WI38 (cell line): ENCODE results near the gene ANKRD12.

Experiments
- H3K4me3 ChIP-seq: 2 replicates; pipeline ENCODE4 v1.5.1; 2011; ENCODE audit warnings: low read depth, mild to moderate bottlenecking, control low read depth, low read length
- TF ChIP-seq, protein P1 (sequence below): IDR thresholded peaks from 2 replicates; pipeline ENCODE4 v1.5.1; 2012; ENCODE audit warnings: low read depth, mild to moderate bottlenecking, control low read depth, low read length

ANKRD12 gene

DNA sequence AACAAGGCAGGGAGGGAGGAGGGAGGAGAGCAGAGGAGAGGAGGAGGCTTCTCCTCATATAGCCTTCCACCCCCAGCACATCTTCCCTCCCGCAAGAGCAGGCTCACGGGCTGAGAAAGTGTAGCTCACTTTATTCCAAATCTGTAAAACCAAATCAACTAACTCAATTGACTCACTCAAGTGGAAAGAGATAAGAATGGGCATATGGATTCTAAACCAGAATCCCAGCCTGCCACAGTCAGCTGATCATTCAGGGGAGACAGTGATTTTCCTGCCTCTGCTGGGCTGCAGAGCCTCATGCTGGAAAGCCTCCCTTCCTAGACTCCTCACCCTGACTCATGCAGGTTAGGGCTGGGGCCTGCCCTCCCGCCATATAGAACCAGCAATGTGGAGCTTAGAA, 193.8 kb downstream of the ANKRD12 start:
- H3K4me3 ChIP-seq = no peak overlapping the region
- TF ChIP-seq, protein P1, sequence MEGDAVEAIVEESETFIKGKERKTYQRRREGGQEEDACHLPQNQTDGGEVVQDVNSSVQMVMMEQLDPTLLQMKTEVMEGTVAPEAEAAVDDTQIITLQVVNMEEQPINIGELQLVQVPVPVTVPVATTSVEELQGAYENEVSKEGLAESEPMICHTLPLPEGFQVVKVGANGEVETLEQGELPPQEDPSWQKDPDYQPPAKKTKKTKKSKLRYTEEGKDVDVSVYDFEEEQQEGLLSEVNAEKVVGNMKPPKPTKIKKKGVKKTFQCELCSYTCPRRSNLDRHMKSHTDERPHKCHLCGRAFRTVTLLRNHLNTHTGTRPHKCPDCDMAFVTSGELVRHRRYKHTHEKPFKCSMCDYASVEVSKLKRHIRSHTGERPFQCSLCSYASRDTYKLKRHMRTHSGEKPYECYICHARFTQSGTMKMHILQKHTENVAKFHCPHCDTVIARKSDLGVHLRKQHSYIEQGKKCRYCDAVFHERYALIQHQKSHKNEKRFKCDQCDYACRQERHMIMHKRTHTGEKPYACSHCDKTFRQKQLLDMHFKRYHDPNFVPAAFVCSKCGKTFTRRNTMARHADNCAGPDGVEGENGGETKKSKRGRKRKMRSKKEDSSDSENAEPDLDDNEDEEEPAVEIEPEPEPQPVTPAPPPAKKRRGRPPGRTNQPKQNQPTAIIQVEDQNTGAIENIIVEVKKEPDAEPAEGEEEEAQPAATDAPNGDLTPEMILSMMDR = no peak

DNA sequence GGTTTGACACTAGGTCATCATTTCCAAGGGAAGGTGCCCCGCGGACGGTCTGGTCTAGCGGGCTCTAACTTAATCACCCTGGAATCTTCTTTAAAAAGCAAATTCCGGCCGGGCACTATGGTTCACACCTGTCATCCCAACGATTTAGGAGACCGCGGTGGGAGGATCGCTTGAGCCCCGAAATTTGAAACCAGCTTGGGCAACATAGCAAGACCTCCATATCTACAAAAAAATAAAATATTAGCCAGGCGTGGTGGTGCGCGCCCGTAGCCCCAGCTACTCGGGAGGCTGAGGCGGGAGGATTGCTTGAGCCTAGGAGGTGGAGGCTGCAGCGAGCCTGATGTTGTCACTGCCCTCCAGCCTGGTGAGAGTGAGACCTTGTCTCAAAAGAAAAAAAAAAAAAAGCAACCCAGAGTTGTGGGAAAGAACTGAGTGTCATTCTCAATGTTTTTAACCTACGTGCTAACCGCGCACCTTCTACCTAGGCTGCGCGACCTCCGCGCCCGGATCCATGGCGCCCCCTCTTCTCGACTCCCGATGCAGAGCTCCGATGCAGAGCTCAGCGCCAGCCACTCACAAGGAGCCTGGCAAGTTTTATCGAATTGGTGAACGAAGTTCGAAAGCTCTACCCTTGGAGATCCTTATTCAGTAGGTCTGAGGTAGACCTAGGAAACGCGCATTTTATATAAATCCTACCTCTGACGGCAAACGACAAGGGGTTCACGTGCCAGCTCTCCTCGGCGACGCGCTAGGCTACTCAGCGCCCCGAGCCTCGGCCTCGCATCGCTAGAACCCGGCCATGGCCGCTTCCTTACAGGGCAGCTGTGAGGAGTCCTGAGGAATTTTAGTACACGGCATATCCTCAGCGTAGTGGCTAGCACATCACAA, 197.1 kb downstream of the ANKRD12 start:
- TF ChIP-seq, protein P1 = no peak
- peak overlapping the region; percentile 64 for H3K4me3 ChIP-seq

DNA sequence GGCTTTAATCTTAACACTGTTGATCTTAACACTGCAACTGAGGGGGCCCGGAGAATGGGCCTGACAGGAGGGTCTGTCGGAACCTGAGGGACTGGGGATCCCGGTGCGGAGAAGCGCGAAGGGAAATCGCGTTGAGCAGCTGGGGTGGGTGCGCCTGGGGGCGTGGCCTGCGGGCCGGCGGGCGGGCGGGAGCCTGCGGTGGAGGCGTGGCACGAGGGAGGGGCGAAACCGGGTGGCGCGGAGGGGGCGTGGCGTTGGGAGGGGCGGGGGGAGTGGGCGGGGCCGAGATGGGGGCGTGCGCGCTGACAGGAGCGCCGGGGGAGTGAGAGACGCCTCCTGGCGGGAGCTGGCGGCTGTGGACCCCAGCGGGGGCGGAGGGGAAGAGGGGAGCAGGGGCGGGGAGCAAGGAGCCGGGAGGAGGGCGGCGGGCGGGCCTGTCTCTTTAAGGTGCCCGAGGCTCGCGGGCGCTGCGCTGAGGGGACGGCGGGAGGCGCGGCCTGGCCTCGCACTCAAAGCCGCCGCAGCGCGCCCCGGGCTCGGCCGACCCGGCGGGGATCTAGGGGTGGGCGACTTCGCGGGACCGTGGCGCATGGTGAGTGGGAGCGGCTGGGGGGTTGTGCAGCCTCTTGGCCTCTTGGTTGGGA, 197.9 kb downstream of the ANKRD12 start, which contains the start of gene TWSG1:
Gene TWSG1 (plus strand): TSS at position 445 of the 644 bp plus-strand sequence. CDS start 2,457 bp downstream, outside the sequence.
- H3K4me3 ChIP-seq = peak within 1 kb of the TSS; percentile 87
- TF ChIP-seq, protein P1 = no peak

DNA sequence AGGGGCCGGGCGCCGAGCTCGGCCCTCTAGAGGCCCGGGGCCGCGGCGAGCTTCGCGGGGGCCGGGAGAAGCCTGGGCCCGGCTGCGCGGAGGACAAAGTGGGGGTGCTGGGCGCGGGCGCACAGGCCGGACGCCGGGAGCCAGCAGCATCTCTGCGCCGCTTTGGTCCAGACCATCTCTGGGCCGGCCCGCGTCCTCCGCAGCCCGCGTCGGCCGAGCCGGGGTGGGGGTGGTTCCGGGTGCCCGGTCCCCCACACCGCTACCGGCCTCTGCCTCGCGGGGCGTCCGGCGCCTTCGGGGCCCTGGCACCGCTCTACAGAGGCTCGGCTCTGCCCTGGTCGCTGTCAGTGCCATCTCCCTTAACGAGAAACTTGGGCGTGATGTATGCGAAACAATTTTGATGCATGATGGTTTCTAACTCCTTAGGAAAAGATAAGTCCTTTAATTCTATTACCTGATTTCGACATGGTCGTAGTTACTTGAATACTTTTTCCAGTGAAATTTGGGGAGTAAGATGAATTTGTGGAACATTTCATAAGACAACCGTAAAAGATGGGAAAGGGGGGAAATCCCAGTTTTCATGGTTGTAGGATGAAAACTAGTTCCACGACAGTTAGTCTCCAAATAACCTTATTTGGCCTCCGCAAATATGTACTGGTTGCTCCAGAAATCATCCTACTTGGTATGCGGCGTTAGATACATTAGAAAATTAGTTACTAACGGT, 198.6 kb downstream of the ANKRD12 start:
- peak overlapping the region; percentile 87 for H3K4me3 ChIP-seq
- TF ChIP-seq, protein P1 = no peak
